HepG2 (cell line): ENCODE data around the gene UNC5C. TPM values are rescaled to one million over a fixed set of nuclear protein-coding genes. Genes with fewer than 3 reads are reported as not detected.

ENCODE experiments used
- ATAC-seq: fragments of 200-7000 bp; cut with Tn5 transposase; 3 replicates; pipeline ENCODE4 v1.9.1; 2020; ENCODE audit warnings: mild to moderate bottlenecking, moderate library complexity
- BruUV-seq: library from RNA; stranded (reverse); fragments of 400-500 nt; replicated peaks from 2 replicates; lab custom pipeline; 2021; lab: Mats Ljungman, UMichigan
- CTCF ChIA-PET: fragments of 300-600 bp; formaldehyde crosslinking; extraction: SDS; loops from one replicate; lab custom pipeline; 2021; ENCODE audit warnings: low total read pairs, inconsistent platforms, low intra/inter-chr PET ratio; lab: Yijun Ruan, JAX
- POLR2A ChIA-PET: fragments of 350-600 bp; sonication (Branson Sonifier 250); formaldehyde crosslinking; loops from one replicate; lab custom pipeline; 2020; ENCODE audit warnings: antibody characterized with exemption, inconsistent platforms; lab: Yijun Ruan, JAX
- DNase-seq: peaks from one replicate; pipeline ENCODE4 v3.0.0-alpha.2; 2015; ENCODE audit warnings: low spot score
- FAIRE-seq: peaks from 3 replicates; lab custom pipeline; 2011; peaks lifted over from hg19 to GRCh38; lab: Jason Lieb, UNC
- H2AFZ ChIP-seq: one replicate; pipeline ENCODE4 v1.6.1; 2011; ENCODE audit warnings: low read length, inconsistent platforms
- H3K27ac ChIP-seq: fragments of 300-600 bp; 3 replicates; pipeline ENCODE4 v1.8.0; 2011; ENCODE audit warnings: mixed run types, mild to moderate bottlenecking, mixed read lengths, low read length, inconsistent platforms; ENCODE audit not compliant: insufficient read depth; ENCODE audit errors: extremely low read length
- H3K27me3 ChIP-seq, 2 experiments: fragments of 200-600 bp in 1 of 2; 2 replicates in 1 of 2; 3 replicates in 1 of 2; pipeline versions ENCODE4 v1.6.0 to v1.8.0; 2011; ENCODE audit warnings: low read length in 2 of 2, mild to moderate bottlenecking in 2 of 2, moderate library complexity in 2 of 2, inconsistent platforms in 1 of 2; ENCODE audit not compliant: insufficient read depth in 2 of 2, control insufficient read depth in 1 of 2
- H3K36me3 ChIP-seq, 2 experiments: fragments of 200-600 bp in 1 of 2; replicated peaks in 1 of 2; 2 replicates in 1 of 2; 3 replicates in 1 of 2; pipeline versions ENCODE4 v1.5.1 to v1.8.0; 2011; ENCODE audit warnings: low read length in 2 of 2, inconsistent platforms in 1 of 2; ENCODE audit not compliant: insufficient read depth in 2 of 2, control insufficient read depth in 1 of 2
- H3K4me1 ChIP-seq: 2 replicates; pipeline ENCODE4 v1.5.1; 2012; ENCODE audit warnings: low read length, inconsistent platforms; ENCODE audit not compliant: insufficient read depth
- H3K4me2 ChIP-seq: 2 replicates; pipeline ENCODE4 v1.6.0; 2011; ENCODE audit warnings: low read depth, low read length, inconsistent platforms
- H3K4me3 ChIP-seq, 3 experiments: fragments of 200-600 bp in 1 of 3; sonication (generic), shearing (Covaris generic) in 1 of 3; replicated peaks in 1 of 3; 2 replicates each; pipeline ENCODE4 v1.5.1; 2011 to 2016; ENCODE audit warnings: low read length in 3 of 3, inconsistent platforms in 2 of 3, low read depth in 2 of 3, mild to moderate bottlenecking in 2 of 3, control low read depth in 1 of 3, mixed read lengths in 1 of 3; ENCODE audit not compliant: insufficient read depth in 1 of 3
- H3K79me2 ChIP-seq: one replicate; pipeline ENCODE4 v1.6.1; 2011; ENCODE audit warnings: low read length, inconsistent platforms; ENCODE audit not compliant: insufficient read depth
- H3K9ac ChIP-seq: 2 replicates; pipeline ENCODE4 v1.6.0; 2011; ENCODE audit warnings: mild to moderate bottlenecking, low read depth, low read length, inconsistent platforms; ENCODE audit not compliant: insufficient read depth
- H3K9me3 ChIP-seq: 2 replicates; pipeline ENCODE4 v1.5.1; 2012; ENCODE audit warnings: mild to moderate bottlenecking, low read length
- H4K20me1 ChIP-seq: 2 replicates; pipeline ENCODE4 v1.6.0; 2011; ENCODE audit warnings: inconsistent platforms, mild to moderate bottlenecking, low read length, moderate library complexity; ENCODE audit not compliant: insufficient read depth
- E2F1 ChIP-seq: sonication (generic); formaldehyde crosslinking; IDR thresholded peaks from 2 replicates; pipeline ENCODE4 v1.5.0; 2020; ENCODE audit warnings: missing genetic modification reagents
- LCORL ChIP-seq, 2 experiments: fragments of 450-650 bp in 1 of 2; sonication (generic) in 1 of 2; formaldehyde crosslinking in 1 of 2; IDR thresholded peaks; 2 replicates each; pipeline versions ENCODE4 v1.5.0 to v1.6.1; 2017 to 2020; ENCODE audit warnings: antibody characterized with exemption in 1 of 2, missing genetic modification reagents in 1 of 2
- MATR3 ChIP-seq: sonication (generic); formaldehyde crosslinking; IDR thresholded peaks from 2 replicates; pipeline ENCODE4 v1.4.0; 2020; ENCODE audit warnings: missing genetic modification reagents
- PTBP1 ChIP-seq: fragments of 200-400 bp; formaldehyde crosslinking; IDR thresholded peaks from 2 replicates; pipeline ENCODE4 v1.6.1; 2018; ENCODE audit warnings: low read length, low read depth; ENCODE audit not compliant: poor library complexity, severe bottlenecking
- ZNF713 ChIP-seq: sonication (generic); formaldehyde crosslinking; IDR thresholded peaks from 2 replicates; pipeline ENCODE4 v1.4.0; 2020; ENCODE audit warnings: mild to moderate bottlenecking, missing genetic modification reagents
- ZNF790 ChIP-seq: sonication (generic); formaldehyde crosslinking; IDR thresholded peaks from 2 replicates; pipeline ENCODE4 v1.8.0; 2022; ENCODE audit warnings: missing genetic modification reagents, mild to moderate bottlenecking, borderline replicate concordance
- ZSCAN12 ChIP-seq: sonication (generic); formaldehyde crosslinking; IDR thresholded peaks from 2 replicates; pipeline ENCODE4 v1.9.0; 2021; ENCODE audit warnings: mild to moderate bottlenecking, missing genetic modification reagents
- ZSCAN9 ChIP-seq: IDR thresholded peaks from 2 replicates; pipeline ENCODE4 v1.6.1; 2016; ENCODE audit warnings: borderline replicate concordance
- WGBS: methylation state at CpG from one replicate; pipeline ENCODE4 v1.1.6; 2017; ENCODE audit warnings: low lambda C conversion rate; 5-methylcytosine and 5-hydroxymethylcytosine counted together
- in situ Hi-C: cut with HindIII; loops from 2 replicates; pipeline ENCODE4 v1.10.0; 2017; ENCODE audit warnings: low pct_unique_long_range_greater_than_20kb; ENCODE audit not compliant: extremely low pct_ligation_motif_present
- intact Hi-C: fragments of 100-400 bp; cut with micrococcal nuclease; formaldehyde crosslinking; loops from one replicate; pipeline ENCODE4 v1.10.0; 2022; ENCODE audit not compliant: unreplicated experiment
- polyA plus RNA-seq, 8 experiments: library from polyadenylated mRNA; depleted of rRNA in 3 of 8; stranded (reverse) in 7 of 8; unstranded in 1 of 8; fragments of >200 nt; fragmentation: Illumina TruSeq in 4 of 8; extraction: Trizol in 4 of 8; gene quantifications; 2 replicates each; pipeline versions ENCODE4 v1.2.1 to v1.2.3, GENCODE V29; 2011 to 2016; ENCODE audit warnings: low read depth in 4 of 8, missing spikeins in 1 of 8, mixed read lengths in 1 of 8; ENCODE audit not compliant: insufficient read depth in 1 of 8
- total RNA-seq, 5 experiments: library from RNA; depleted of rRNA; stranded (reverse); fragments of >200 nt; fragmentation: Illumina TruSeq; extraction: Trizol; gene quantifications; 2 replicates each; pipeline ENCODE4 v1.2.3, GENCODE V29; 2016; ENCODE audit warnings: low read depth in 1 of 5
- TF ChIP-seq, protein P1 (sequence below): fragments of 450-650 bp; IDR thresholded peaks from 2 replicates; pipeline ENCODE4 v1.6.1; 2017

Gene UNC5C
- total and polyA plus RNA-seq, 2 of the 13 experiments (the other 11 are each of a cell fraction or from before 2014, with no cell fraction given), result not detected

GRCh38 chr4:95428291-95429070, 120.3 kb downstream of the UNC5C start:
- Histone ChIP-seq H3K27ac (no peak overlapping the region), H3K9me3 (no peaks in the 10 kb centered on the region), H3K79me2 (no peaks in the 10 kb centered on the region), H3K36me3 (no peaks in the 10 kb centered on the region), H3K27me3 (no peaks in the 10 kb centered on the region), H3K9ac (no peak overlapping the region), H3K4me1 (no peaks in the 10 kb centered on the region), H4K20me1 (no peaks in the 10 kb centered on the region), H3K4me3 (no peak overlapping the region), H3K4me2 (no peak overlapping the region), H2AFZ (no peak overlapping the region)
- FAIRE-seq (no peak), DNase-seq (no peak), ATAC-seq (no peak)
- 0% methylated on average over 2 of the region's 2 CpGs for whole genome bisulfite sequencing
- no peak for TF ChIP-seq ZNF790
- TF ChIP-seq ZSCAN9 (CRISPR knock-in tag), result no peak
- TF ChIP-seq, protein P1, sequence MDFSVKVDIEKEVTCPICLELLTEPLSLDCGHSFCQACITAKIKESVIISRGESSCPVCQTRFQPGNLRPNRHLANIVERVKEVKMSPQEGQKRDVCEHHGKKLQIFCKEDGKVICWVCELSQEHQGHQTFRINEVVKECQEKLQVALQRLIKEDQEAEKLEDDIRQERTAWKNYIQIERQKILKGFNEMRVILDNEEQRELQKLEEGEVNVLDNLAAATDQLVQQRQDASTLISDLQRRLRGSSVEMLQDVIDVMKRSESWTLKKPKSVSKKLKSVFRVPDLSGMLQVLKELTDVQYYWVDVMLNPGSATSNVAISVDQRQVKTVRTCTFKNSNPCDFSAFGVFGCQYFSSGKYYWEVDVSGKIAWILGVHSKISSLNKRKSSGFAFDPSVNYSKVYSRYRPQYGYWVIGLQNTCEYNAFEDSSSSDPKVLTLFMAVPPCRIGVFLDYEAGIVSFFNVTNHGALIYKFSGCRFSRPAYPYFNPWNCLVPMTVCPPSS, result no peak
- TF ChIP-seq PTBP1, result no peak
- TF ChIP-seq ZNF713 (CRISPR knock-in tag), result no peak
- no peak for TF ChIP-seq LCORL (IDR thresholded peaks at IDR 0.05)
- no peak for TF ChIP-seq LCORL (CRISPR knock-in tag; IDR thresholded peaks at IDR 0.05)
- TF ChIP-seq ZSCAN12 (CRISPR knock-in tag), result no peak
- no peak for TF ChIP-seq MATR3
- no peak for TF ChIP-seq E2F1 (CRISPR knock-in tag)
- no TSS peak for BruUV-seq
- in situ Hi-C loops (no loop called here), intact Hi-C loops (no loop called here)
- ChIA-PET CTCF (no interaction called here), POLR2A (no interaction called here)
